DND-41 (cell line): ENCODE results near the gene HMX2.

Experiments
- ATAC-seq: fragments of 200-7000 bp; cut with Tn5 transposase; 3 replicates; pipeline ENCODE4 v1.9.1; 2021; ENCODE audit warnings: low read depth; ENCODE audit not compliant: insufficient read depth
- DNase-seq: peaks from one replicate; pipeline ENCODE4 v3.0.0-alpha.2; 2020
- H2AFZ ChIP-seq: 2 replicates; pipeline ENCODE4 v1.6.0; 2012; ENCODE audit warnings: low read depth, low read length
- H3K27ac ChIP-seq: 2 replicates; pipeline ENCODE4 v1.5.1; 2012; ENCODE audit warnings: low read length, inconsistent platforms
- H3K27me3 ChIP-seq: fragments of 200-600 bp; sonication (generic); 2 replicates; pipeline ENCODE4 v1.6.0; 2012; ENCODE audit warnings: low read length, mild to moderate bottlenecking, inconsistent platforms; ENCODE audit not compliant: insufficient read depth, poor library complexity
- H3K36me3 ChIP-seq: 2 replicates; pipeline ENCODE4 v1.5.1; 2012; ENCODE audit warnings: low read length, inconsistent platforms; ENCODE audit not compliant: insufficient read depth
- H3K4me1 ChIP-seq: 2 replicates; pipeline ENCODE4 v1.5.1; 2012; ENCODE audit warnings: mild to moderate bottlenecking, low read length; ENCODE audit not compliant: insufficient read depth
- H3K4me2 ChIP-seq: 2 replicates; pipeline ENCODE4 v1.6.0; 2012; ENCODE audit warnings: mild to moderate bottlenecking, moderate library complexity, low read length, inconsistent platforms; ENCODE audit not compliant: insufficient read depth
- H3K4me3 ChIP-seq, 2 experiments: fragments of 200-600 bp in 1 of 2; shearing (Covaris generic) in 1 of 2; 2 replicates each; pipeline ENCODE4 v1.5.1; 2012 to 2016; ENCODE audit warnings: inconsistent platforms in 2 of 2, low read length in 2 of 2, mild to moderate bottlenecking in 2 of 2, low read depth in 1 of 2, moderate library complexity in 1 of 2
- H3K79me2 ChIP-seq: 2 replicates; pipeline ENCODE4 v1.6.0; 2012; ENCODE audit warnings: low read length, inconsistent platforms; ENCODE audit not compliant: insufficient read depth
- H3K9ac ChIP-seq: 2 replicates; pipeline ENCODE4 v1.6.0; 2012; ENCODE audit warnings: low read depth, mild to moderate bottlenecking, inconsistent platforms, low read length, moderate library complexity
- H3K9me3 ChIP-seq: 2 replicates; pipeline ENCODE4 v1.5.1; 2012; ENCODE audit warnings: low read length, moderate library complexity, mild to moderate bottlenecking, inconsistent platforms; ENCODE audit not compliant: insufficient read depth, severe bottlenecking
- H4K20me1 ChIP-seq: 2 replicates; pipeline ENCODE4 v1.6.0; 2012; ENCODE audit warnings: low read length; ENCODE audit not compliant: insufficient read depth
- CTCF ChIP-seq: IDR thresholded peaks from 2 replicates; pipeline ENCODE4 v1.5.1; 2012; ENCODE audit warnings: borderline replicate concordance, low read length, moderate library complexity, mild to moderate bottlenecking; ENCODE audit not compliant: poor library complexity, severe bottlenecking; ENCODE audit errors: extremely low read depth
- EZH2 ChIP-seq: IDR thresholded peaks from 3 replicates; pipeline ENCODE4 v1.6.1; 2012; ENCODE audit warnings: borderline replicate concordance, low read depth, mild to moderate bottlenecking, moderate library complexity, low read length, inconsistent platforms; ENCODE audit not compliant: severe bottlenecking

Gene HMX2

GRCh38 chr10:123135415-123136141, 12.4 kb upstream of the HMX2 start, which contains the start of gene HMX3:
Gene HMX3 (plus strand): TSS chr10:123135970. CDS start chr10:123136051, 81 bp downstream.
- Histone ChIP-seq H3K9me3 (no peaks in the 10 kb centered on the region), H3K36me3 (no peaks in the 10 kb centered on the region), H3K27ac (no peak within 1 kb of the TSS), H3K9ac (no peak within 1 kb of the TSS), H3K27me3 (peaks cover 11% of the 10 kb centered on the region), H3K79me2 (no peaks in the 10 kb centered on the region), H3K4me2 (no peak within 1 kb of the TSS), H3K4me3 (no peak within 1 kb of the TSS), H3K4me1 (no peaks in the 10 kb centered on the region), H2AFZ (no peak within 1 kb of the TSS), H4K20me1 (0 out of 2 replicates have a peak, but pooled peaks cover 3% of the 10 kb centered on the region)
- no peak for ATAC-seq
- DNase-seq: no peak
- no peak for TF ChIP-seq CTCF
- TF ChIP-seq EZH2: no peak

GRCh38 chr10:123136221-123136805, 11.6 kb upstream of the HMX2 start:
- Histone ChIP-seq H3K9ac (no peak overlapping the region), H3K27me3 (peaks cover 16% of the 10 kb centered on the region), H3K4me2 (no peak overlapping the region), H4K20me1 (0 out of 2 replicates have a peak, but pooled peaks cover 3% of the 10 kb centered on the region), H3K36me3 (no peaks in the 10 kb centered on the region), H3K4me3 (no peak overlapping the region), H3K9me3 (no peaks in the 10 kb centered on the region), H2AFZ (no peak overlapping the region), H3K4me1 (no peaks in the 10 kb centered on the region), H3K27ac (no peak overlapping the region), H3K79me2 (no peaks in the 10 kb centered on the region)
- no peak for ATAC-seq
- no peak for DNase-seq
- no peak for TF ChIP-seq CTCF
- no peak for TF ChIP-seq EZH2

- Histone ChIP-seq H3K79me2 (no peaks in the 10 kb centered on the region), H3K9ac (no peak overlapping the region), H3K4me3 (no peak overlapping the region), H3K27me3 (peaks cover 16% of the 10 kb centered on the region), H4K20me1 (no peaks in the 10 kb centered on the region), H3K4me1 (no peaks in the 10 kb centered on the region), H3K27ac (no peak overlapping the region), H2AFZ (no peak overlapping the region), H3K4me2 (no peak overlapping the region), H3K9me3 (no peaks in the 10 kb centered on the region), H3K36me3 (no peaks in the 10 kb centered on the region)
- ATAC-seq (no peak), DNase-seq (no peak)
- no peak for TF ChIP-seq CTCF
- TF ChIP-seq EZH2: no peak
Observed at GRCh38 chr10:123136806-123137642, 10.9 kb upstream of the HMX2 start.
